Skeletal muscle satellite cell (primary cell): ENCODE data around the gene DENND5A. TPM values are rescaled to one million over a fixed set of nuclear protein-coding genes. Genes with fewer than 3 reads are reported as not detected.

Experiments used
- H3K27me3 ChIP-seq: 2 replicates; pipeline ENCODE4 v1.7.0; 2013; ENCODE audit warnings: low read length; ENCODE audit not compliant: control insufficient read depth, insufficient read depth
- H3K36me3 ChIP-seq: 2 replicates; pipeline ENCODE4 v1.7.0; 2013; ENCODE audit warnings: mild to moderate bottlenecking, control low read depth, low read length; ENCODE audit not compliant: insufficient read depth
- H3K4me1 ChIP-seq: 2 replicates; pipeline ENCODE4 v1.7.0; 2013; ENCODE audit warnings: low read length; ENCODE audit not compliant: control insufficient read depth, insufficient read depth
- H3K4me2 ChIP-seq: 2 replicates; pipeline ENCODE4 v1.7.0; 2013; ENCODE audit warnings: mild to moderate bottlenecking, low read length
- H3K4me3 ChIP-seq: 2 replicates; pipeline ENCODE4 v1.7.0; 2013; ENCODE audit warnings: low read length
- H3K9ac ChIP-seq: 2 replicates; pipeline ENCODE4 v1.7.0; 2013; ENCODE audit warnings: mild to moderate bottlenecking, low read depth, low read length, moderate library complexity
- H3K9me3 ChIP-seq: replicated peaks from 2 replicates; pipeline ENCODE4 v1.7.0; 2013; ENCODE audit warnings: mild to moderate bottlenecking, control low read depth, low read length
- small RNA-seq: library from RNA; depleted of rRNA; stranded (forward); fragments of <200 nt; gene quantifications from one replicate; pipeline ENCODE3, GENCODE V24; 2012

The DENND5A gene

DNA sequence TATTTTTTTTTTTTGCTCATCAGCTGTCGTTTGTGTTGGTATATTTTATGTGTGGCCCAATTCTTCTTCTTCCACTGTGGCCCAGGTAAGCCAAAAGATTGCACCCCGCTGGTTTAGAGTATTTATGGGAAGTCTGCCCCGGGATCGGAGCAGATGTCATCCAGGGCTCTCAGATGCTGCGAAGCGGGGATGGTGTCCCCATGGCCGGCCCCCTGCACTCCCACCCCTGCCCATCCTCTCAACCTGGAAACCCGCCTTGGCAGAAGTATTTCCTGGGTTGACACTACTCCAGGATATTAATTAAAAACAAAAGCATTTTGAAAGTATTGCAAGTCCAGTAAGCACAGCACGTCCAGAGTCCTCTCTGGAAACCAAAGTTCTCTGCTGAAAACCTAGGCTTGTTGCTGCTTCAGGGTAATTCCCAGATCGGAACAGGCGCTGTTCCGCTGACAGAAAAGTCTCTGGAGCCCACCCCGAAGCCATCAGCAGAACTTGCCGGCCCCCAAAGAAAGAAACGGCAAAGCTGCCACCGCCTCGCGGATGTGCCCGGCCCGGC, 174.6 kb downstream of the DENND5A start:
- Histone ChIP-seq H3K9ac (no peak overlapping the region), H3K9me3 (no peaks in the 10 kb centered on the region), H3K36me3 (no peaks in the 10 kb centered on the region), H3K27me3 (peaks cover 16% of the 10 kb centered on the region), H3K4me2 (peak overlapping the region; percentile 88), H3K4me3 (peak overlapping the region; percentile 66), H3K4me1 (no peaks in the 10 kb centered on the region)

DNA sequence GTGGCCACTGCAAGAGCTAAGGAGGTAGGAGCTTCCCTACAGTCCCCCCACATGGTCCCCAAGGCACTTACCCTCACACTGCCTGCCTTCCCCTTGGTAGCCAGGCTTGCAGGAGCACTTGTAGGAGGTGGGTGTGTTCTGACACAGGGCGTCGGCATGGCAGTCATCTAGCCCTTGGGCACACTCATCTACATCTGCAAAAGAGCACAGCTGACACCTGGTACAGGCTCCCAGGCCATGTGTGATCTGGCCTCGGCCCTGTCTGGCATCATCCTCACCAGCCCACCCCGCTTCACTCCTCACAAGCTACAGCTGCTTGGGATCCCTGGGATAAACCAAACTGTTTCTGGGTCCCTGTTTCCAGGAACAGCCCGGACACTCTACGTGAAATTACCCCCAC, 175.5 kb downstream of the DENND5A start:
- Histone ChIP-seq H3K9ac (no peak overlapping the region), H3K27me3 (peaks cover 16% of the 10 kb centered on the region), H3K4me2 (no peak overlapping the region), H3K4me3 (no peak overlapping the region), H3K9me3 (no peaks in the 10 kb centered on the region), H3K4me1 (no peaks in the 10 kb centered on the region), H3K36me3 (no peaks in the 10 kb centered on the region)

DNA sequence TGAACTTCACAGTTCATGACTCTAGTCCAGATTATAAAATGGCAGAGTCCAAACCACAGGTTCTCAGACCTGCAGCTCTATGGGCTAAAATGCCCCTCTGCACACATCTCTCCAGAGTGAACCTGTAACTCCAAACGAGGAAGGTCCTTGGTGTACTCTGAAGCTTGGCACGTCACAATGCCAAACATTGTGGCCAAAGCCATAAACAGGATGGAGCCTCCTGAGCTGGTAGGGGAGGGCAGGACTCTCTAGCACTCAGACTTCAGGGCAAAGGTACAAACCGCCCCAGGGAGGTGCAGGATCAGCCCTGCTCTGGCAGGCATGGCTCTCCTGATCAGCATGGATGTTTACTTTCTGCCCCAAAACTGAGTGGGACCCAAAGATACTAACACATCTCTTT, 176.1 kb downstream of the DENND5A start:
- H3K9me3 ChIP-seq: no peaks in the 10 kb centered on the region
- no peak overlapping the region for H3K9ac ChIP-seq
- peaks cover 16% of the 10 kb centered on the region for H3K27me3 ChIP-seq
- no peaks in the 10 kb centered on the region for H3K36me3 ChIP-seq
- H3K4me2 ChIP-seq: no peak overlapping the region
- no peaks in the 10 kb centered on the region for H3K4me1 ChIP-seq
- H3K4me3 ChIP-seq: no peak overlapping the region

Small RNAs within 50 kb of the gene (small RNA-seq; reads per million reads assigned to genes)
- gene MIR5691 (not detected), gene RF00017 (not detected)
